Activated CD4-positive, alpha-beta T cell treated with anti-CD3 and anti-CD28 coated beads, Interleukin-2, amount 10 ng/mL, durations not matched to agents 7 days and 5 days (primary cell): ENCODE data around the gene PLXND1. TPM values are rescaled to one million over a fixed set of nuclear protein-coding genes. Genes with fewer than 3 reads are reported as not detected.

Experiments used
- CTCF ChIA-PET: fragments of 350-600 bp; sonication (Branson Sonifier 250); formaldehyde crosslinking; loops from one replicate; lab custom pipeline; 2021; ENCODE audit warnings: antibody characterized with exemption; lab: Charles Lee
- POLR2A ChIA-PET: fragments of 350-600 bp; sonication (Branson Sonifier 250); formaldehyde crosslinking; loops from one replicate; lab custom pipeline; 2021; ENCODE audit warnings: antibody characterized with exemption; lab: Charles Lee
- DNase-seq: peaks from one replicate; pipeline ENCODE4 v3.0.0-alpha.2; 2020
- H3K27ac Mint-ChIP-seq: one replicate; pipeline ENCODE4 v1.8.0; 2021; ENCODE audit warnings: mild to moderate bottlenecking, moderate library complexity, mixed read lengths
- H3K27me3 Mint-ChIP-seq: one replicate; pipeline ENCODE4 v1.8.0; 2021; ENCODE audit warnings: mixed read lengths
- H3K36me3 Mint-ChIP-seq: one replicate; pipeline ENCODE4 v1.8.0; 2021; ENCODE audit warnings: low read depth, mixed read lengths
- H3K4me1 Mint-ChIP-seq: one replicate; pipeline ENCODE4 v1.8.0; 2021; ENCODE audit warnings: mixed read lengths
- H3K4me3 Mint-ChIP-seq: one replicate; pipeline ENCODE4 v1.8.0; 2021; ENCODE audit warnings: mild to moderate bottlenecking, moderate library complexity, mixed read lengths
- H3K9me3 Mint-ChIP-seq: one replicate; pipeline ENCODE4 v1.8.0; 2021; ENCODE audit warnings: mixed read lengths
- total RNA-seq, 2 experiments: library from RNA; stranded (reverse); gene quantifications; one replicate each; pipeline ENCODE4 v1.2.3, GENCODE V29; 2021

The PLXND1 gene
- total RNA-seq, 2 experiments from 2014 or later: 1.2 to 1.4 TPM

GRCh38 chr3:129582799-129583198, 23.7 kb downstream of the PLXND1 start:
- no peak overlapping the region for H3K4me3 Mint-ChIP-seq
- no peak overlapping the region for H3K27ac Mint-ChIP-seq
- ChIA-PET POLR2A (no interaction called here), CTCF (no interaction called here)
- H3K27me3 Mint-ChIP-seq: no peaks in the 10 kb centered on the region
- no peaks in the 10 kb centered on the region for H3K36me3 Mint-ChIP-seq
- H3K4me1 Mint-ChIP-seq: peaks cover 3% of the 10 kb centered on the region
- H3K9me3 Mint-ChIP-seq: no peaks in the 10 kb centered on the region
- no peak for DNase-seq

GRCh38 chr3:129581623-129582022, 24.9 kb downstream of the PLXND1 start:
- H3K27me3 Mint-ChIP-seq: no peaks in the 10 kb centered on the region
- POLR2A ChIA-PET: no interaction called here
- peaks cover 8% of the 10 kb centered on the region for H3K4me1 Mint-ChIP-seq
- no peak for DNase-seq
- CTCF ChIA-PET: interaction anchor here (0.6 kb wide), 2 partner anchors 342 to 611 kb away, joined by 3 read pairs; no protein-coding TSS in a partner anchor
- H3K36me3 Mint-ChIP-seq: no peaks in the 10 kb centered on the region
- H3K4me3 Mint-ChIP-seq: no peak overlapping the region
- H3K27ac Mint-ChIP-seq: no peak overlapping the region
- no peaks in the 10 kb centered on the region for H3K9me3 Mint-ChIP-seq

GRCh38 chr3:129579991-129580390, 26.5 kb downstream of the PLXND1 start:
- POLR2A ChIA-PET: no interaction called here
- CTCF ChIA-PET: interaction anchor here (1.6 kb wide), 1 partner anchor 10 kb away, joined by 5 read pairs; no protein-coding TSS in a partner anchor
- H3K27ac Mint-ChIP-seq: no peak overlapping the region
- H3K9me3 Mint-ChIP-seq: no peaks in the 10 kb centered on the region
- no peaks in the 10 kb centered on the region for H3K27me3 Mint-ChIP-seq
- peaks cover 16% of the 10 kb centered on the region for H3K4me1 Mint-ChIP-seq
- DNase-seq: no peak
- H3K4me3 Mint-ChIP-seq: no peak overlapping the region
- no peaks in the 10 kb centered on the region for H3K36me3 Mint-ChIP-seq

GRCh38 chr3:129577925-129578786, 28.3 kb downstream of the PLXND1 start:
- Mint-ChIP-seq H3K4me1 (peaks cover 16% of the 10 kb centered on the region), H3K27ac (peak overlapping the region; percentile 64), H3K27me3 (no peaks in the 10 kb centered on the region), H3K9me3 (no peaks in the 10 kb centered on the region), H3K4me3 (no peak overlapping the region), H3K36me3 (no peaks in the 10 kb centered on the region)
- CTCF ChIA-PET: interaction anchor here (1.0 to 1.6 kb wide), 2 partner anchors 9 to 12 kb away, joined by 3 to 5 read pairs; no protein-coding TSS in a partner anchor
- DNase-seq: no peak
- POLR2A ChIA-PET: no interaction called here

GRCh38 chr3:129577366-129577765, 29.1 kb downstream of the PLXND1 start:
- H3K27ac Mint-ChIP-seq: peak overlapping the region; percentile 88
- ChIA-PET CTCF (interaction anchor here (0.9 to 1.4 kb wide), 4 partner anchors 8 to 26 kb away, joined by 3 read pairs; no protein-coding TSS in a partner anchor), POLR2A (no interaction called here)
- H3K36me3 Mint-ChIP-seq: no peaks in the 10 kb centered on the region
- H3K4me3 Mint-ChIP-seq: no peak overlapping the region
- no peak for DNase-seq
- no peaks in the 10 kb centered on the region for H3K9me3 Mint-ChIP-seq
- H3K4me1 Mint-ChIP-seq: peaks cover 16% of the 10 kb centered on the region
- H3K27me3 Mint-ChIP-seq: no peaks in the 10 kb centered on the region

- no peaks in the 10 kb centered on the region for H3K36me3 Mint-ChIP-seq
- ChIA-PET POLR2A (interaction anchor here (0.6 kb wide), 1 partner anchor 250 kb away, joined by 5 read pairs; no protein-coding TSS in a partner anchor), CTCF (interaction anchor here (0.9 to 1.4 kb wide), 5 partner anchors 9 to 32 kb away, joined by 3 read pairs; no protein-coding TSS in a partner anchor)
- H3K27ac Mint-ChIP-seq: peak overlapping the region; percentile 88
- DNase-seq: peak; percentile 56
- no peak overlapping the region for H3K4me3 Mint-ChIP-seq
- H3K9me3 Mint-ChIP-seq: no peaks in the 10 kb centered on the region
- H3K4me1 Mint-ChIP-seq: peaks cover 16% of the 10 kb centered on the region
- no peaks in the 10 kb centered on the region for H3K27me3 Mint-ChIP-seq
These were observed 29.7 kb downstream of the PLXND1 start for GRCh38 chr3:129576514-129577352.

GRCh38 chr3:129575997-129576384, 30.5 kb downstream of the PLXND1 start:
- Mint-ChIP-seq H3K9me3 (no peaks in the 10 kb centered on the region), H3K27ac (peak overlapping the region; percentile 55), H3K27me3 (no peaks in the 10 kb centered on the region), H3K36me3 (no peaks in the 10 kb centered on the region), H3K4me1 (peaks cover 16% of the 10 kb centered on the region), H3K4me3 (no peak overlapping the region)
- POLR2A ChIA-PET: no interaction called here
- DNase-seq: no peak
- CTCF ChIA-PET: interaction anchor here (0.9 to 1.4 kb wide), 3 partner anchors 8 to 32 kb away, joined by 3 read pairs; no protein-coding TSS in a partner anchor

GRCh38 chr3:129575233-129575996, 31.1 kb downstream of the PLXND1 start:
- H3K4me3 Mint-ChIP-seq: no peak overlapping the region
- ChIA-PET CTCF (interaction anchor here (0.9 kb wide), 1 partner anchor 33 kb away, joined by 3 read pairs; no protein-coding TSS in a partner anchor), POLR2A (no interaction called here)
- peak overlapping the region; percentile 62 for H3K27ac Mint-ChIP-seq
- H3K27me3 Mint-ChIP-seq: no peaks in the 10 kb centered on the region
- H3K4me1 Mint-ChIP-seq: peaks cover 16% of the 10 kb centered on the region
- H3K9me3 Mint-ChIP-seq: no peaks in the 10 kb centered on the region
- DNase-seq: no peak
- H3K36me3 Mint-ChIP-seq: no peaks in the 10 kb centered on the region

- Mint-ChIP-seq H3K27ac (no peak overlapping the region), H3K4me1 (peaks cover 16% of the 10 kb centered on the region), H3K36me3 (no peaks in the 10 kb centered on the region), H3K4me3 (no peak overlapping the region), H3K9me3 (no peaks in the 10 kb centered on the region), H3K27me3 (no peaks in the 10 kb centered on the region)
- ChIA-PET POLR2A (no interaction called here), CTCF (no interaction called here)
- no peak for DNase-seq
These were observed 32.3 kb downstream of the PLXND1 start for GRCh38 chr3:129574206-129574605.

GRCh38 chr3:129573493-129573892, 33.0 kb downstream of the PLXND1 start:
- no peak overlapping the region for H3K27ac Mint-ChIP-seq
- no peaks in the 10 kb centered on the region for H3K27me3 Mint-ChIP-seq
- no peak overlapping the region for H3K4me3 Mint-ChIP-seq
- DNase-seq: no peak
- H3K36me3 Mint-ChIP-seq: no peaks in the 10 kb centered on the region
- CTCF ChIA-PET: no interaction called here
- POLR2A ChIA-PET: no interaction called here
- H3K4me1 Mint-ChIP-seq: peaks cover 16% of the 10 kb centered on the region
- H3K9me3 Mint-ChIP-seq: no peaks in the 10 kb centered on the region

GRCh38 chr3:129572603-129573002, 33.9 kb downstream of the PLXND1 start:
- no peaks in the 10 kb centered on the region for H3K9me3 Mint-ChIP-seq
- CTCF ChIA-PET: interaction anchor here (1.1 kb wide), 1 partner anchor 11 kb away, joined by 3 read pairs; no protein-coding TSS in a partner anchor
- H3K27me3 Mint-ChIP-seq: no peaks in the 10 kb centered on the region
- POLR2A ChIA-PET: no interaction called here
- H3K4me1 Mint-ChIP-seq: peaks cover 12% of the 10 kb centered on the region
- H3K27ac Mint-ChIP-seq: no peak overlapping the region
- no peak for DNase-seq
- no peak overlapping the region for H3K4me3 Mint-ChIP-seq
- H3K36me3 Mint-ChIP-seq: no peaks in the 10 kb centered on the region
